T-helper 1 cell treated with Interleukin-12 subunit alpha and Interleukin-12 subunit beta and Interleukin-4 antibody, amounts not matched to agents 30 ng/mL and 1 ng/mL, for 36 hours (primary cell): Measurements from ENCODE around the gene FABP2. TPM values are rescaled to one million over a fixed set of nuclear protein-coding genes. Genes with fewer than 3 reads are reported as not detected.
"Not testable (repeated sequence)": the region's sequence is repeated elsewhere in the genome, so short reads cannot be mapped to it uniquely, and the experiment has no call there.

Source experiments
- intact Hi-C: fragments of 100-400 bp; cut with micrococcal nuclease; formaldehyde crosslinking; loops from one replicate; pipeline ENCODE4 v1.15.1; 2024
- total RNA-seq: library from RNA; stranded (reverse); gene quantifications from 2 replicates; pipeline ENCODE4 v1.2.3, GENCODE V29; 2022

FABP2 gene
- total RNA-seq, 1 donor from 2014 or later: not detected

- intact Hi-C loops: no loop called here
These were observed 8.7 kb downstream of the FABP2 start for GRCh38 chr4:119313237-119313636.

GRCh38 chr4:119310826-119311225, 11.1 kb downstream of the FABP2 start:
- intact Hi-C loops: no loop called here

GRCh38 chr4:119307606-119308005, 14.3 kb downstream of the FABP2 start:
- intact Hi-C loops: no loop called here

GRCh38 chr4:119304431-119304830, 17.5 kb downstream of the FABP2 start:
- intact Hi-C loops: loop anchor here (2.0 kb wide), 1 partner anchor 1874 kb away; no protein-coding TSS in a partner anchor

- intact Hi-C loops: loop anchor here (2.0 kb wide), 1 partner anchor 1875 kb away; no protein-coding TSS in a partner anchor
These were observed 18.2 kb downstream of the FABP2 start for GRCh38 chr4:119303587-119304305.

- intact Hi-C loops: no loop called here
These were observed 19.7 kb downstream of the FABP2 start for GRCh38 chr4:119302073-119302832.

- intact Hi-C loops: loop anchor here (1.0 to 2.0 kb wide), 12 partner anchors 62 to 1146 kb away; partner anchors contain the start of genes MAD2L1, METTL14, PDE5A and USP53
These were observed 21.6 kb downstream of the FABP2 start for GRCh38 chr4:119300101-119300978.

- intact Hi-C loops: loop anchor here (1.0 to 5.0 kb wide), 14 partner anchors 13 to 1147 kb away; partner anchors contain the start of genes MAD2L1, METTL14, PDE5A and USP53
These were observed 22.2 kb downstream of the FABP2 start for GRCh38 chr4:119299741-119300100.

- intact Hi-C loops: loop anchor here (1.0 to 5.0 kb wide), 2 partner anchors 13 to 753 kb away; no protein-coding TSS in a partner anchor
These were observed 22.7 kb downstream of the FABP2 start for GRCh38 chr4:119299260-119299671.

GRCh38 chr4:119297795-119298194, 24.1 kb downstream of the FABP2 start:
- intact Hi-C loops: loop anchor here (5.0 kb wide), 1 partner anchor 755 kb away; no protein-coding TSS in a partner anchor

GRCh38 chr4:119296356-119296755, 25.6 kb downstream of the FABP2 start:
- intact Hi-C loops: loop anchor here (5.0 kb wide), 1 partner anchor 756 kb away; no protein-coding TSS in a partner anchor

- intact Hi-C loops: no loop called here
These were observed 31.3 kb downstream of the FABP2 start for GRCh38 chr4:119290598-119290997.

GRCh38 chr4:119289313-119289712, 32.6 kb downstream of the FABP2 start:
- intact Hi-C loops: loop anchor here (5.0 kb wide), 1 partner anchor 452 kb away; the partner anchor contains the start of gene SEC24D

- intact Hi-C loops: loop anchor here (1.0 to 5.0 kb wide), 3 partner anchors 13 to 449 kb away; partner anchors contain the start of genes SEC24D and USP53
These were observed 35.4 kb downstream of the FABP2 start for GRCh38 chr4:119286377-119287002.

GRCh38 chr4:119284876-119285780, 36.8 kb downstream of the FABP2 start:
- intact Hi-C loops: loop anchor here (1.0 to 5.0 kb wide), 3 partner anchors 15 to 513 kb away; partner anchors contain the start of gene SEC24D

GRCh38 chr4:119281393-119281792, 40.5 kb downstream of the FABP2 start:
- intact Hi-C loops: no loop called here

- intact Hi-C loops: not testable (repeated sequence)
These were observed 42.0 kb downstream of the FABP2 start for GRCh38 chr4:119279945-119280344.

GRCh38 chr4:119279541-119279940, 42.4 kb downstream of the FABP2 start:
- intact Hi-C loops: not testable (repeated sequence)
